ENCODE data around the gene GRM4. TPM values are rescaled to one million over a fixed set of nuclear protein-coding genes. Genes with fewer than 3 reads are reported as not detected.

Gene GRM4
- total and polyA plus RNA-seq, 11 donors, result 0.20 TPM; not detected in 10

- WGBS, 4 donors, result 0 to 2% (median 1%) methylated on average over 25 to 58 of the region's 58 CpGs
- intact Hi-C loops (cut with DNase I), result loop anchor here in 1 of 10 donors (5.0 kb wide), 1 partner anchor 182 kb away; no protein-coding TSS in a partner anchor
- H3K36me3 ChIP-seq, result no peaks in the 10 kb centered on the region
These were observed 1.2 kb downstream of the GRM4 start for GRCh38 chr6:34144581-34145160.

GRCh38 chr6:34143884-34144580 lies 1.9 kb downstream of the GRM4 start:
- H3K4me3 ChIP-seq, result peak overlapping the region in 11 of 12 donors; percentile 10 to 52 (median 41)
- H3K9me3 ChIP-seq, result no peaks in the 10 kb centered on the region
- H3K4me1 ChIP-seq, result peaks cover 2 to 37% (median 16%) of the 10 kb centered on the region in 12 donors
- WGBS, 4 donors, result 1 to 5% (median 1%) methylated on average over 13 to 63 of the region's 63 CpGs; no CpG with 5 or more reads in 1 of the 4 donors
- no peak overlapping the region for H3K27ac ChIP-seq
- no peak for TF ChIP-seq POLR2A (IDR thresholded peaks at IDR 0.05)
- peak in 2 of 12 donors; percentile 8 to 20 for TF ChIP-seq CTCF (IDR thresholded peaks at IDR 0.05)
- H3K27me3 ChIP-seq, result peaks cover 46 to 86% (median 58%) of the 10 kb centered on the region in 9 donors
- no peaks in the 10 kb centered on the region for H3K36me3 ChIP-seq
- DNase-seq (peak in 1 of 5 donors; percentile 54), ATAC-seq (peak in 1 of 4 donors; percentile 9)
- intact Hi-C loops (cut with DNase I), result loop anchor here in 1 of 10 donors (5.0 kb wide), 1 partner anchor 182 kb away; no protein-coding TSS in a partner anchor

More at GRCh38 chr6:34144581-34145160, 1.2 kb downstream of the GRM4 start:
- ATAC-seq (no peak), DNase-seq (peak in 2 of 5 donors; percentile 18 to 52)
- Histone ChIP-seq H3K4me3 (peak overlapping the region; percentile 10 to 52 (median 40)), H3K9me3 (no peaks in the 10 kb centered on the region), H3K27ac (no peak overlapping the region), H3K27me3 (peaks cover 47 to 84% (median 53%) of the 10 kb centered on the region in 9 donors), H3K4me1 (peaks cover 2 to 37% (median 16%) of the 10 kb centered on the region in 12 donors)
- no peak for TF ChIP-seq POLR2A (IDR thresholded peaks at IDR 0.05)
- no peak for TF ChIP-seq CTCF (IDR thresholded peaks at IDR 0.05)

DNA sequence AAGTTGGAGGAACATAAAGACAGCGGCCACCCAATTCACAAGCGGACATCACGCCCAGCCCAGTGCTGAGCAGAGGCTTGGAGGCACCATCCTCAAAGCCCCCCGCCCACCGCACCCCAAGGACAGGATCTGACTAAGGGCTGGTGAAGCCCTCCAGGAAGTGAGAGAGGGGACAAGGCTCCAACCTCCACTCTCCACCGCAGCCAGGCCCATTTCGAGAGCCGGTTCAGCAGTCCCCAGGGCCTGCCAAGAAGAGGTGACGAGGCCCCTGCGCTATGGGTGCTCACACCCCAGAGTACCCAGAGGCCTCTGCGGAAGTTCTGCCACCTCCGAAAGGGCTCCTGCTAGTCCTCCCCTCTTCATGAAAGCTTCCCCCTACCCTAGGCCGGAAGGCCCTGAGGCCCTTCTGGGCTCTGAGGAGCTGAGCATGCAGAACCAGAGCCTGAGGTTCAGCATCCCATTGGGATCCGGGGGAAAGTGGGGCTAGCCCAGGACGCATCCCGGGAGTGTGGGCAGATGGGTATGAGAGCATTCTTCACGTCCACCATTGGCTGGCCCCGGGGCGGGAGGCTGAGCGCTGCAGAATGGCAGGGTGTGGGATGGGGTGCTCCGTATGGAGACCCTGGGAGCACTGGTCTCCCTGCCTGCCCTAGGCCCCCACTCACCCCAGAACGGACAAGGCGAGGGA lies 2.5 kb downstream of the GRM4 start:
- peaks cover 2 to 37% (median 16%) of the 10 kb centered on the region in 12 donors for H3K4me1 ChIP-seq
- H3K27me3 ChIP-seq, result peaks cover 49 to 86% (median 65%) of the 10 kb centered on the region in 9 donors
- no peak overlapping the region for H3K27ac ChIP-seq
- TF ChIP-seq CTCF (IDR thresholded peaks at IDR 0.05), result no peak
- no peaks in the 10 kb centered on the region for H3K36me3 ChIP-seq
- intact Hi-C loops (cut with DNase I), result loop anchor here in 1 of 10 donors (5.0 kb wide), 1 partner anchor 181 kb away; no protein-coding TSS in a partner anchor
- 45 to 57% (median 50%) methylated on average over 13 to 23 of the region's 23 CpGs for WGBS, 4 donors
- H3K9me3 ChIP-seq, result no peaks in the 10 kb centered on the region
- ATAC-seq (peak in 1 of 4 donors; percentile 13), DNase-seq (peak in 1 of 5 donors; percentile 34)
- peak overlapping the region in 7 of 12 donors; percentile 11 to 52 (median 47) for H3K4me3 ChIP-seq

Measured in heart left ventricle (tissue), 16 donors.